HFFc6 (cell line): ENCODE measurements around the gene ZSCAN1. TPM values are rescaled to one million over a fixed set of nuclear protein-coding genes. Genes with fewer than 3 reads are reported as not detected.
A peak's percentile ranks its signal among the peaks of the same experiment; 100 is the strongest.
"Not testable (repeated sequence)": the region's sequence is repeated elsewhere in the genome, so short reads cannot be mapped to it uniquely, and the experiment has no call there.

Experiments
- DNase-seq: peaks from one replicate; pipeline ENCODE4 v3.0.0-alpha.2; 2018
- H3K27ac Mint-ChIP-seq: 2 replicates; pipeline ENCODE4 v1.8.0; 2020; ENCODE audit warnings: mild to moderate bottlenecking, mixed read lengths
- H3K27me3 Mint-ChIP-seq: 2 replicates; pipeline ENCODE4 v1.8.0; 2021; ENCODE audit warnings: mild to moderate bottlenecking, moderate library complexity, mixed read lengths; ENCODE audit not compliant: insufficient read depth
- H3K36me3 Mint-ChIP-seq: 2 replicates; pipeline ENCODE4 v1.8.0; 2021; ENCODE audit warnings: low read depth, mixed read lengths
- H3K4me1 Mint-ChIP-seq: 2 replicates; pipeline ENCODE4 v1.8.0; 2020; ENCODE audit warnings: low read depth, mixed read lengths
- H3K4me3 Mint-ChIP-seq: 2 replicates; pipeline ENCODE4 v1.8.0; 2020; ENCODE audit warnings: mild to moderate bottlenecking, moderate library complexity, mixed read lengths
- H3K9me3 Mint-ChIP-seq: 2 replicates; pipeline ENCODE4 v1.8.0; 2020; ENCODE audit warnings: mild to moderate bottlenecking, mixed read lengths
- CTCF ChIP-seq: fragments of 200-600 bp; sonication (generic); IDR thresholded peaks from 2 replicates; pipeline ENCODE4 v1.5.0; 2021; ENCODE audit warnings: antibody characterized with exemption, mild to moderate bottlenecking
- total RNA-seq, 6 experiments: library from RNA; stranded (reverse); fragmentation: NEBNext Ultra II Directional; extraction: Animal tissue kit (Norgen Biotek cat#: 25700); gene quantifications; 2 replicates in 1 of 6; 3 replicates in 5 of 6; pipeline ENCODE4 v1.2.3, GENCODE V29; 2021

The ZSCAN1 gene
- total RNA-seq, 6 experiments from 2014 or later, result not detected

GRCh38 chr19:58003174-58003828 lies 30.5 kb upstream of the ZSCAN1 start:
- Mint-ChIP-seq H3K9me3 (peaks cover 93% of the 10 kb centered on the region), H3K27ac (peak overlapping the region; percentile 80)
- no peak for DNase-seq

GRCh38 chr19:58007285-58007684 lies 26.5 kb upstream of the ZSCAN1 start:
- DNase-seq, result no peak
- no peak overlapping the region for H3K4me3 Mint-ChIP-seq
- no peak overlapping the region for H3K27ac Mint-ChIP-seq
- TF ChIP-seq CTCF, result peak; percentile 29; the same call in 1 of the 2 replicates
- H3K9me3 Mint-ChIP-seq, result peaks cover 89% of the 10 kb centered on the region
- peaks cover 10% of the 10 kb centered on the region for H3K27me3 Mint-ChIP-seq
- H3K4me1 Mint-ChIP-seq, result peaks cover 12% of the 10 kb centered on the region; the same call in 1 of the 2 replicates
- peaks cover 73% of the 10 kb centered on the region for H3K36me3 Mint-ChIP-seq

More at GRCh38 chr19:58003174-58003828, 30.5 kb upstream of the ZSCAN1 start:
- TF ChIP-seq CTCF, result no peak
- Mint-ChIP-seq H3K27me3 (peaks cover 12% of the 10 kb centered on the region), H3K4me1 (peaks cover 23% of the 10 kb centered on the region), H3K36me3 (peaks cover 90% of the 10 kb centered on the region), H3K4me3 (peak overlapping the region; percentile 87)

- H3K9me3 Mint-ChIP-seq, result peaks cover 92% of the 10 kb centered on the region
- H3K4me1 Mint-ChIP-seq, H3K27me3 Mint-ChIP-seq, DNase-seq, H3K27ac Mint-ChIP-seq, H3K4me3 Mint-ChIP-seq: not testable (repeated sequence)
- H3K36me3 Mint-ChIP-seq, result peaks cover 69% of the 10 kb centered on the region
Measured at GRCh38 chr19:58008877-58009276, 24.9 kb upstream of the ZSCAN1 start.

- Mint-ChIP-seq H3K4me1 (peaks cover 6% of the 10 kb centered on the region; the same call in 1 of the 2 replicates), H3K27ac (no peak overlapping the region), H3K9me3 (peaks cover 92% of the 10 kb centered on the region), H3K36me3 (peaks cover 65% of the 10 kb centered on the region), H3K27me3 (peaks cover 6% of the 10 kb centered on the region), H3K4me3 (no peak overlapping the region)
- no peak for TF ChIP-seq CTCF
- DNase-seq, result no peak
Measured at GRCh38 chr19:58009301-58009665, 24.5 kb upstream of the ZSCAN1 start.

- Mint-ChIP-seq H3K4me1 (peaks cover 1% of the 10 kb centered on the region; the same call in 1 of the 2 replicates), H3K27ac (no peak overlapping the region), H3K27me3 (peaks cover 2% of the 10 kb centered on the region), H3K4me3 (no peak overlapping the region), H3K36me3 (peaks cover 60% of the 10 kb centered on the region), H3K9me3 (peaks cover 89% of the 10 kb centered on the region)
- no peak for TF ChIP-seq CTCF
- no peak for DNase-seq
Measured at GRCh38 chr19:58009666-58010301, 24.0 kb upstream of the ZSCAN1 start.

GRCh38 chr19:58010507-58010906 lies 23.3 kb upstream of the ZSCAN1 start:
- Mint-ChIP-seq H3K27me3 (peaks cover 2% of the 10 kb centered on the region; the same call in 1 of the 2 replicates), H3K27ac (no peak overlapping the region), H3K9me3 (peaks cover 88% of the 10 kb centered on the region), H3K36me3 (peaks cover 52% of the 10 kb centered on the region), H3K4me3 (no peak overlapping the region), H3K4me1 (no peaks in the 10 kb centered on the region)
- DNase-seq, result no peak
- TF ChIP-seq CTCF, result no peak
